Measurements from ENCODE around the gene PLEKHG4B.

PLEKHG4B gene

GRCh38 chr5:161803-162110 lies 69.8 kb downstream of the PLEKHG4B start:
- Histone ChIP-seq H2AFZ (ENCODE audit: low read depth) (no peak overlapping the region), H3K27ac (no peak overlapping the region), H3K4me1 (ENCODE audit: low read depth, poor library complexity, severe bottlenecking) (no peaks in the 10 kb centered on the region), H3K9ac (no peak overlapping the region), H3K4me3 (IDR thresholded peaks at IDR 0.05; ENCODE audit: insufficient read depth, low read depth, low read length) (no peak overlapping the region), H3K27me3 (ENCODE audit: insufficient read depth, low read depth) (no peaks in the 10 kb centered on the region), H4K20me1 (ENCODE audit: insufficient read depth) (no peaks in the 10 kb centered on the region), H3K79me2 (ENCODE audit: insufficient read depth, low read depth) (no peaks in the 10 kb centered on the region), H3K36me3 (ENCODE audit: insufficient read depth) (no peaks in the 10 kb centered on the region), H3K4me2 (no peak overlapping the region)
- no peak for TF ChIP-seq CTCF (conservative IDR thresholded peaks at IDR 0.05; ENCODE audit: low read depth, low read length)

- H3K4me1 ChIP-seq (ENCODE audit: low read depth, poor library complexity, severe bottlenecking): no peaks in the 10 kb centered on the region
- no peak overlapping the region for H2AFZ ChIP-seq (ENCODE audit: low read depth)
- H3K79me2 ChIP-seq (ENCODE audit: insufficient read depth, low read depth): no peaks in the 10 kb centered on the region
- no peaks in the 10 kb centered on the region for H4K20me1 ChIP-seq (ENCODE audit: insufficient read depth)
- no peak for TF ChIP-seq CTCF (conservative IDR thresholded peaks at IDR 0.05; ENCODE audit: low read depth, low read length)
- H3K9ac ChIP-seq: no peak overlapping the region
- no peak overlapping the region for H3K4me2 ChIP-seq
- H3K4me3 ChIP-seq (IDR thresholded peaks at IDR 0.05; ENCODE audit: insufficient read depth, low read depth, low read length): no peak overlapping the region
- no peaks in the 10 kb centered on the region for H3K36me3 ChIP-seq (ENCODE audit: insufficient read depth)
- no peak overlapping the region for H3K27ac ChIP-seq
- no peaks in the 10 kb centered on the region for H3K27me3 ChIP-seq (ENCODE audit: insufficient read depth, low read depth)
Observed at GRCh38 chr5:162190-162564, 70.2 kb downstream of the PLEKHG4B start.

- Histone ChIP-seq H3K27me3 (ENCODE audit: insufficient read depth, low read depth) (no peaks in the 10 kb centered on the region), H3K4me3 (IDR thresholded peaks at IDR 0.05; ENCODE audit: insufficient read depth, low read depth, low read length) (no peak overlapping the region), H3K4me1 (ENCODE audit: low read depth, poor library complexity, severe bottlenecking) (no peaks in the 10 kb centered on the region), H3K79me2 (ENCODE audit: insufficient read depth, low read depth) (no peaks in the 10 kb centered on the region), H3K36me3 (ENCODE audit: insufficient read depth) (no peaks in the 10 kb centered on the region), H2AFZ (ENCODE audit: low read depth) (no peak overlapping the region), H3K27ac (no peak overlapping the region), H3K9ac (no peak overlapping the region), H3K4me2 (no peak overlapping the region), H4K20me1 (ENCODE audit: insufficient read depth) (no peaks in the 10 kb centered on the region)
- TF ChIP-seq CTCF (conservative IDR thresholded peaks at IDR 0.05; ENCODE audit: low read depth, low read length): no peak
Observed at GRCh38 chr5:162565-163337, 70.8 kb downstream of the PLEKHG4B start.

GRCh38 chr5:163338-163620 lies 71.3 kb downstream of the PLEKHG4B start:
- no peaks in the 10 kb centered on the region for H4K20me1 ChIP-seq (ENCODE audit: insufficient read depth)
- no peak overlapping the region for H2AFZ ChIP-seq (ENCODE audit: low read depth)
- no peaks in the 10 kb centered on the region for H3K4me1 ChIP-seq (ENCODE audit: low read depth, poor library complexity, severe bottlenecking)
- H3K79me2 ChIP-seq (ENCODE audit: insufficient read depth, low read depth): no peaks in the 10 kb centered on the region
- H3K27me3 ChIP-seq (ENCODE audit: insufficient read depth, low read depth): no peaks in the 10 kb centered on the region
- TF ChIP-seq CTCF (conservative IDR thresholded peaks at IDR 0.05; ENCODE audit: low read depth, low read length): no peak
- H3K27ac ChIP-seq: no peak overlapping the region
- no peak overlapping the region for H3K4me3 ChIP-seq (IDR thresholded peaks at IDR 0.05; ENCODE audit: insufficient read depth, low read depth, low read length)
- no peak overlapping the region for H3K9ac ChIP-seq
- no peak overlapping the region for H3K4me2 ChIP-seq
- no peaks in the 10 kb centered on the region for H3K36me3 ChIP-seq (ENCODE audit: insufficient read depth)

Data from KMS-11 (cell line).